Activated naive CD4-positive, alpha-beta T cell treated with anti-CD3 and anti-CD28 coated beads, Interleukin-2, amount 50 U/mL, for 72 hours (primary cell): ENCODE results near the gene AMH. TPM values are rescaled to one million over a fixed set of nuclear protein-coding genes. Genes with fewer than 3 reads are reported as not detected.

Experiments used
- ATAC-seq, 2 donors: fragments of 150-1000 bp; cut with Tn5 transposase; 2 replicates each; pipeline ENCODE4 v1.10.0; 2021; ENCODE audit warnings: mild to moderate bottlenecking in 2 of 2, moderate library complexity in 2 of 2
- DNase-seq, 2 donors: peaks; one replicate each; pipeline ENCODE4 v3.0.0; 2021 to 2022; ENCODE audit warnings: low spot score in 2 of 2
- H3K27ac Mint-ChIP-seq, 2 donors: one replicate each; pipeline ENCODE4 v1.8.0; 2022; ENCODE audit warnings: mild to moderate bottlenecking in 2 of 2, mixed read lengths in 2 of 2
- H3K36me3 Mint-ChIP-seq, 2 donors: one replicate each; pipeline ENCODE4 v1.8.0; 2022; ENCODE audit warnings: mixed read lengths in 2 of 2
- H3K9me3 Mint-ChIP-seq, 2 donors: one replicate each; pipeline ENCODE4 v1.8.0; 2022; ENCODE audit warnings: mixed read lengths in 2 of 2
- total RNA-seq, 2 donors: library from RNA; stranded (reverse); gene quantifications; one replicate each; pipeline ENCODE4 v1.2.3, GENCODE V29; 2022

AMH gene
- total RNA-seq, 2 donors from 2014 or later = 1.9 to 2.9 TPM

DNA sequence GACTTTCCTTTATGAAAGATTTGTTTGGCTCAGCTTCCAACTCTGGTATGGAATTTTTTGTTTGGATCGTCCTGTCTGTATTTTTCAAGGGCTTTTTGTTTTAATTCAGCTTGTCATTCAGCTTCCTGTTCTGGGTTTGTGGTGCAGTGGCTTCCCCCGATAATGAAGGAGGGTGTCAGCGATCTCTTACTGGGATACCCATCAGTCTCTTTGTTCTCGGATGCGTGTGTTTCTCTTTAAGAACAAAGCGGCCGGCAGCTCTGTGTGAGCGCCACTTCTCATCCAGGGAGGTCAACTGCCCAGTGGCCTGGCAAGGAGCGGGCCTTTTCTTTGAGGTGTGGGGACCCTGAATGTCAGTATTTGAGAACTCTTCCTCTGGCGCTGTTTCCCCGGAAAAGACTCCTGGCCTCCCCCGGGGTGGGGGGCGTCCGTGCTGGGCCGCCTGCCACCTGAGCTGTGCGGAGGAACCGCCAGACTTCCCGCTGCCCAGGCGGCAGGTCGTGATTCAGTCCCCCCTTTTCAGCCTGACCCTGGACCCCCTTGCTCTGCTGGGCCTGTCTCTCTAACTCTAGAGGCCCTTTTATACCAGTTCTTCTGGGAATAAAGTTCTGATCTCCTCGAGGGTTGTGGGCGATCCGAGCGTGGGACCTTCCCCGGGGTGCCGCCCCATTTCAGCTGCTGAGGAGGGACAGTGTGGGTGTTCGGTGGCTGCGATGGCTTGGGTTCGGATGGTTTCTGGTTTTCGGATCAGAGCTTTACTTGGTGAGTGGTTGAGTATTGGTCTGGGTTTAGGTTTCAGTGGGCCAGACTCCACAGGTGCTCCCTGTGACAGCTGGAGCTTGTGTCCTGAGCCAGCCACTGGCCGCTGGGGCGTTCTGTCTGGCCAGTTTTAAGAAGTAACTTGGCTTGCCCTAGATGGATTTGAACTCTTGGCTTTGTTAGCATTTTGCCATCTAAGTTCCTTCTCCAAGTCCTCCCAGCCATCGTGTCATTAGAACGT lies 9.1 kb upstream of the AMH start:
- no peaks in the 10 kb centered on the region for H3K9me3 Mint-ChIP-seq
- no peak for ATAC-seq
- peaks cover 49 to 54% of the 10 kb centered on the region in 2 donors for H3K36me3 Mint-ChIP-seq
- peak overlapping the region; percentile 92 to 94 for H3K27ac Mint-ChIP-seq
- no peak for DNase-seq

DNA sequence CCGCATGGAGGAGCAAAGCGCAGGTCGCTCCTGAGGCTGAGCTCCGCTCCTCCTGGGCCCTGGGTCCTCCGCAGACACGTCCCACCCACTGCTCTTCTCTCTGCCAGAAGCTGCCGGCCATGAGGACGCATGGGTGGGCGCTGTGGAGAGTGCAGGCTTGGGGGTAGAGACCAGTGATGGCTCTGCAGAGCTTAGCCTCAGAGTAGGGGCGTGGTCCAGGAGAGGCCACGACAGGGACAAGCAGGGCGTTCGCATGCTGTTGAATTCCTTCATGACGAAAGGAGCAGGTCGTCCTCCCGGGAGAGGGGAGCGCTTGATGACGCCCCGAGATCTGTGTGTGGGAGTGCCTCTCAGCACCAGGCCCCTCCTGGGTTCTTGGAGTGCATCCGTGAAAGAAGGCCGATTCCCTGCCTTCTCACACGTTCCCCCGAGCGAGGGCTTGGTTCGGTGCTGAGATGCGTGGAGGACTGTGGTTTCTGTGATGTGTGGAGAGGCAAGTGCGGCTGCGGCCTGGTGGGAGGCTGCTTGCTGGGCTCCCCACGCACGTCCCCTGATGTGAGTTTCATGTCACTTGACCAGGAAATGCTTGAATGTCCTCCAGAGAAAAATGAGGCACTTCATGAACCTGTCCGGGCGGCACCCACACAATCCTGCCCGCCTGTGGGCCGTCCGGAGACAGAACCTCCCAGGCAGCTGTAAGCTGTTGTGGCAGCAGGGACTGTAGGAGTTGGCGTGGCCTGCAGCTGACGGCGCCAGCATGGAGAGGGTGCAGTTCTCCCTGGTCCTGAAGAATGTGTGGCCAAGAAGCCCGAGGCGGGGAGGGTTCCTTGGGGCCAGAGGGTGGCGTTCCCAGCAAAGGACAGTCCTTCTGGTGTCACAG lies 8.0 kb upstream of the AMH start:
- ATAC-seq (no peak), DNase-seq (no peak)
- Mint-ChIP-seq H3K36me3 (peaks cover 53 to 59% of the 10 kb centered on the region in 2 donors), H3K27ac (peak overlapping the region; percentile 92 to 94), H3K9me3 (no peaks in the 10 kb centered on the region)

DNA sequence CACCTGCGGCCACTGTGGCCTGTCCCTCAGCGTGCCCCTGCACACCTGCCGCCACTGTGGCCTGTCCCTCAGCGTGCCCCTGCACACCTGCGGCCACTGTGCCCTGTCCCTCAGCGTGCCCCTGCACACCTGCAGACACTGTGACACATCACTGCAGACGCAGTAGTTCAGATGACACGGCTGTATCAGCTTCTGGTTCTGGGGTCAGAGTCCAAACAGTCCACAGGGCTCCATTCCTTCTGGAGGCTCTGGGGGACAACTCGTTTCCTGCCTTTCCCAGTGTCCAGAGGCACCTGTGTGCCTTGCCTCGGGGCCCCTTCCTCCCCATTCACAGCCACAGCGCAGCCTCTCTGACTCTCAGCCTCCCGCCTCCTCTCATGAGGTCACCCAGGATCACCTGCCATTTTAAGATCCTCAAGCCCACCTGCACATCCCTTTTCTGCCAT lies 7.0 kb upstream of the AMH start:
- H3K9me3 Mint-ChIP-seq = no peaks in the 10 kb centered on the region
- peak overlapping the region in 1 of 2 donors; percentile 91 for H3K27ac Mint-ChIP-seq
- DNase-seq (no peak), ATAC-seq (no peak)
- peaks cover 45 to 50% of the 10 kb centered on the region in 2 donors for H3K36me3 Mint-ChIP-seq

DNA sequence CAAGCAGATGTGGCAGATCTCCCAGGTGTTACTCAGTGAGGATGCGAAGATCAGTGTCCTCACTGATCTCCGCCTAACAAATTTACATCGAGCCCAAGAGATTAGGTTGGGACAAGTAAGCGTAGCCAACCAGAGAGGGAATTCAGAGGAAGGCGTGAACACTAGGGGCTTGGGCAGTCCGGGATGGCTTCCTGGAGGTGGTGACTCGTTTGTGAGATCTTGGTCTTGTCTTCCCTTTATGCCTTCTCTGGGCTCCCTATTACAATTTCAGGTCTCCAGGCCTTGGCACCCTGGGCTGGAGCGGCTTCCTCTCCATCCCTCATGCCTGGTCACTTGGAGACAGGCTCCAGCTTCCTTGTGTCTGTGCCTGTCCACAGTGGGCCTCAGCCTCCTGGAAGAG lies 6.3 kb upstream of the AMH start:
- ATAC-seq (no peak), DNase-seq (no peak)
- Mint-ChIP-seq H3K36me3 (peaks cover 39 to 43% of the 10 kb centered on the region in 2 donors), H3K27ac (peak overlapping the region; percentile 53 to 91), H3K9me3 (no peaks in the 10 kb centered on the region)

DNA sequence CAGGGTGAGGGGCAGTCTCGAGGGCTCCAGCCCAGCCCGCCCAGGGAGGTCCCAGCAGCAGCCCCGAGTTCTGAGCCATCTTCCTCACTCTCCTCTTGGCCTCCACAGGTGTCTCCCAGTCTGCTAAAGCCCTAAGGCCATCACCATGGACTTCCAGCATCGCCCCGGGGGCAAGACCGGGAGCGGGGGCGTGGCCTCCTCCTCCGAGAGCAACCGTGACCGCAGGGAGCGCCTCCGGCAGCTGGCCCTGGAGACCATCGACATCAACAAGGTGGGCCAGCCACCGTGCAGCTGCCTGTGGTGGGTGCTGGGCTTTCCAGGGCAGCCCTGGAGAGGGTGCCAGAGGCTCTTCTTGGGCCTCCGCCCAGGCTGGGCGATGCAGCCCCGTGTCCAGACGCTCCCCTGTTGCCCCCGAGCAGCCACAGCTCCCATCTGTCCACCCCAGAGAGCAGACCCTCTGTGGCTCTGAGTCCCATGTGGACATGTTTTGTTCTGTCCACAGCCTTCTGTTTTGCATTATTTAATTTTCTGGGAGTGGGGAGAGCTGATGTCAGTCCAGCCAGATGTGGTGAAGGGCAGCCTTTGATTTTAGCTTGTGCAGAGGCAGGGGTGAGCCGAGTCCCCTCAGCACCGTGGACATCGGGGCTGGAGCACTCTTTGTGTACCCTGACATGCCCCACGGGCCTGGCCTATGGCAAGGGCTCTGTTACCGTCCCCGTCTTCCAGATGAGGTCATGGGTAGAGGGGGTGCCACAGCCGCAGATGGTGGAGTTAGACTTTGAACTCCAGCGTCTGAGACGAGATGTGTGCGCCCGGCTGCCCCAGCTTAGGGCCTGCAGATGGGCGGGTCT lies 5.6 kb upstream of the AMH start:
- Mint-ChIP-seq H3K36me3 (peaks cover 32 to 37% of the 10 kb centered on the region in 2 donors), H3K9me3 (no peaks in the 10 kb centered on the region), H3K27ac (peak overlapping the region; percentile 25 to 53)
- DNase-seq (no peak), ATAC-seq (no peak)

DNA sequence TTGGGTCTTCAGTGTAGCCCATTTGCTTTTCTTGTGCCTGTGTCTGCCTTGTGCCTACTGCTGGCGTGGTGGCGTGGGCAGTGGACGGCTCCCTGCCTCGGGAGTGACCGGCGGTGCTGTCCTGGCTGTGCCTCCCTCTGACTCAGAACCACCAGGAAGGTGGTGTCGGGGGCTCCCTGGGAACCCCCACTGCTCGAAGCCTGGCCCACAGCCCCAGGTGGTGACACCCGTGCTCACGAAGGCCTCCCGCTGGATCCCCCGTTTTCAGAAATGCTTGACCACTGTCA lies 5.1 kb upstream of the AMH start:
- H3K36me3 Mint-ChIP-seq = peaks cover 27 to 31% of the 10 kb centered on the region in 2 donors

DNA sequence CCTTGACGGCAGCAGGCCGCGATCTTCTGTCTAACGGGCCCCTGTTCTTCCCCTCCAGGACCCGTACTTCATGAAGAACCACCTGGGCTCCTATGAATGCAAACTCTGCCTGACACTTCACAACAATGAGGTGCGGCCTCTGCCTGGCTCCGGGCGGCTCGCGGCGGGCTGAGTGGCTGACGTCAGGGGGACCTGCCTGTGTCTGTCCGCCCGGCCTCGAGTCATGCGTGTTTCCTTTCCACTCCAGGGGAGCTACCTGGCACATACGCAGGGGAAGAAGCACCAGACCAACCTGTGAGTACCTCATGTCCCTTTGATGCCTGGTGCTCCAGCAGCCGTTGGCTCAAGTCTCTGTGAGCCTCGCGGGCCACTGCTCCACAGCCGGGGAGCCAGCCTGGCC lies 4.6 kb upstream of the AMH start:
- Mint-ChIP-seq H3K9me3 (no peaks in the 10 kb centered on the region), H3K36me3 (peaks cover 25 to 27% of the 10 kb centered on the region in 2 donors), H3K27ac (no peak overlapping the region)
- ATAC-seq (no peak), DNase-seq (no peak)

More for the DNA sequence above, 5.1 kb upstream of the AMH start:
- no peak for ATAC-seq
- Mint-ChIP-seq H3K27ac (no peak overlapping the region), H3K9me3 (no peaks in the 10 kb centered on the region)
- no peak for DNase-seq

DNA sequence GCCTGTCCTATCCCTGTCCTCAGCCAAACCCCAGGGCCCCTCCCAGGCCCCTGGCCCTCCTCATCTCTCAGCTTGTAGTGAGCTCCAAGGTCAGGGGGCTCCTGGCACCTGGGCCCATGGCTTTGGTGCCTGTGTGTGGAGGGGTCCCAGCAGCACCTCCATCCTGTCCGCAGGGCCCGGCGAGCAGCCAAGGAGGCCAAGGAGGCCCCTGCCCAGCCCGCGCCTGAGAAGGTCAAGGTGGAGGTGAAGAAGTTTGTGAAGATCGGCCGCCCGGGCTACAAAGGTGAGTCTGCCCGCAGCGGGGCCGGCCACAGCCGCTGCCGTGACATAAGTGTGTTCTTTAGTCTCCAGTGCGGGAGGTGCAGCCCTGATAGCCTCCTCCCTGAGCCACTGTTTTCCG lies 3.9 kb upstream of the AMH start:
- Mint-ChIP-seq H3K27ac (no peak overlapping the region), H3K36me3 (peaks cover 19% of the 10 kb centered on the region in 2 donors), H3K9me3 (no peaks in the 10 kb centered on the region)
- DNase-seq = no peak
- ATAC-seq = no peak

DNA sequence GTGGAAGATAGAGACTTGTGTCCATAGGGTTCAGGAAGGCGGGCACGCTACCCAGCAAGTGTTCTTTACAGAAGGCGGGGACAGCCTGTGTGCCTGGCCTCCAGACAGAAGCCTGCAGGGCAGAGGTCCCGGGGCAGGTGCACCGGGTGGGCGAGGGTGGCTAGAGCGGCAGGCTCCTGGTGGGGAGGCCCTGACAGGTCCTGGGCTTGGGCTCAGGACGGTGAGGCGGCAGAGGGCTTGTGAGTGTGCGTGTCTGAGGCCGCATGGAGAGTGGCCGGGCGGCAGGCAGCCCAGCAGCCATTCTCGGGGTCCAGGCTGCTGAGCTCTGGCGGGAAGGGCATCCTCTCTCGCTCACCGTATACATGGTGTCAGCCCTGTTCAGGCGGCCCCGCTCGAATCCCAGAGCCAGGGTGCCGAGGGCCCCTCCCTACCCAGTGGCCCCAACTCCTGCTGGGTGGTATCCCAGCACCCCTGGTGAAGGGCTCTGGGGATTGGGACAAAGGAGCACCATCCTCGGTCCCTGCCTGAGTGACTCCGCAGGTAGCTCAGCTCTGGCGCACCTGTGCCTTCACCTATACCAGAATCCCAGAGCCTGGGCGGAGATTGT lies 3.0 kb upstream of the AMH start:
- no peak for DNase-seq
- peaks cover 15 to 16% of the 10 kb centered on the region in 2 donors for H3K36me3 Mint-ChIP-seq
- no peak overlapping the region for H3K27ac Mint-ChIP-seq
- ATAC-seq = no peak
- H3K9me3 Mint-ChIP-seq = no peaks in the 10 kb centered on the region

DNA sequence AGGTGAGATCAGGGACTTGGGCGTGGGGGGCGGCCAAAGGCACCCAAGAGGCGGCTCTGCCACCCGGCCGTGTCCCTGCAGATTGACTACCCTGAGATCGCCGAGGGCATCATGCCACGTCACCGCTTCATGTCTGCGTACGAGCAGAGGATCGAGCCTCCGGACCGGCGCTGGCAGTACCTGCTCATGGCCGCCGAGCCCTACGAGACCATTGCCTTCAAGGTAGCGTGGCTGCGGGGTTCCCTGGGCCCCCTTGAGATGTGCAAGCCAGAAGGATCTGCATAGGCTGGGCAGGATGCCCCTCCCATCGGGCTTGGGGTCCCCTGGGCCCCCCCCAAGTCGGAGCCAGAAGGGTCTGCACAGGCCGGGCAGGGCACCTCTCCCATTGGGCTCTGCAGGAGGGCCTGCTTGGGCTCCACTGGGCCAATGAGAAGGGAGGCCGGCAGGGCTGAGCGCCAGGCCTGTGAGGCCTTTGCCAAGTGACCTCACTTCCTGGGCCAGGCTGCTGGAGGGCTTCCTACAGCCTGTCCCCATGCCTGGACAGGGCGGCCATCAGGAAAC lies 2.2 kb upstream of the AMH start:
- Mint-ChIP-seq H3K9me3 (no peaks in the 10 kb centered on the region), H3K27ac (no peak overlapping the region), H3K36me3 (peaks cover 15 to 16% of the 10 kb centered on the region in 2 donors)
- ATAC-seq (no peak), DNase-seq (no peak)

DNA sequence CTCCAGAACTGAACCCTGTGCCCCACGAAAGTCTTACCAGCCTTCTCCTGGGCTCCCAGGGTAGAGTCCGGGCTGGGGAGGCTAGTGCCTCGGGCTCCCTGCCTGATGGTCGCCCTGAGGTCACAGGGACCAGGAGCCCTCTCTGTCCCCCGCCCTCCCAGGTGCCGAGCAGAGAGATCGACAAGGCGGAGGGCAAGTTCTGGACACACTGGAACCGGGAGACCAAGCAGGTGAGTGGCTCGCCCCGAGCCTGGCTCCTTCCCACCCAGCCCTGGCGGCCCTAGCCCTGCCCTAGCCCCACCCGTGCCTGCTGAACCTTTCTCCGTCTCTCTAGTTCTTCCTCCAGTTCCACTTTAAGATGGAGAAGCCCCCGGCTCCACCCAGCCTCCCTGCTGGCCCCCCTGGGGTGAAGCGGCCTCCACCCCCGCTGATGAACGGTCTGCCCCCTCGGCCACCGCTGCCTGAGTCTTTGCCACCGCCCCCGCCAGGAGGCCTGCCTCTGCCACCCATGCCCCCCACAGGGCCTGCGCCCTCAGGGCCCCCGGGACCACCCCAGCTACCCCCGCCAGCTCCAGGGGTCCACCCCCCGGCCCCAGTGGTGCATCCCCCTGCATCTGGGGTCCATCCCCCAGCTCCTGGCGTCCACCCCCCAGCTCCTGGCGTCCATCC lies 1.6 kb upstream of the AMH start:
- H3K9me3 Mint-ChIP-seq = no peaks in the 10 kb centered on the region
- DNase-seq (no peak), ATAC-seq (no peak)
- peaks cover 11 to 13% of the 10 kb centered on the region in 2 donors for H3K36me3 Mint-ChIP-seq
- H3K27ac Mint-ChIP-seq = no peak overlapping the region

DNA sequence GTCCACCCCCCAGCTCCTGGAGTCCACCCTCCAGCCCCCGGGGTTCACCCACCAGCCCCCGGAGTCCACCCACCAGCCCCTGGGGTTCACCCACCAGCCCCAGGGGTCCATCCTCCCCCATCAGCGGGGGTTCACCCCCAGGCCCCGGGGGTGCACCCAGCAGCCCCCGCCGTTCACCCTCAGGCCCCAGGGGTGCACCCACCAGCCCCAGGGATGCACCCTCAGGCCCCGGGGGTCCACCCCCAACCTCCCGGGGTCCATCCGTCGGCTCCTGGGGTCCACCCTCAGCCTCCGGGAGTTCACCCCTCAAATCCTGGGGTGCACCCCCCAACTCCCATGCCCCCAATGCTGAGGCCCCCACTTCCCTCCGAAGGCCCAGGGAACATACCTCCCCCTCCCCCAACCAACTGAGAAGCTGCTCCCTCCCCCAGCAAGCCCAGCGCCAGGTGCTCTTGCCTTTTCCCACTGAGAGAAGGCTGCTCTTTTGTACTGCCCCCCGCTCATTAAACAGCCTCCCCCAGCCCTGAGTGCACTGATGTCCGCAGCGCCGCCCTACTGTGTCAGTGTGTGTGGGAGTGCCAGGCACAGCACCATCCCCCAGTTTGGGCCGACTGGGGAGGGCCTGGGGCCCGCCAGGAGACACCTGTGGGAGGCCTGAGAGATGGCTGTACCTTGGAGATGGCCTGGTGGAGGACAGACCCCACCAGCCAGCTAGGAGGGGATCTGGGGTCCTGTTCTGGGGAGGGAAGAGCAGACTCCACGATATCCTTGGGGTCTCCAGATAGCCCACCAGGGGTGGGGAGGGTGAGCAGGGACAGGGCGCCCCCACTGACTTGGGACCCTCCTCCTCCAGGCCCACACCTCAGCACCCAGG lies 750 bp upstream of the AMH start:
- H3K36me3 Mint-ChIP-seq = peaks cover 8 to 9% of the 10 kb centered on the region in 2 donors
- no peak for DNase-seq
- ATAC-seq = no peak
- no peaks in the 10 kb centered on the region for H3K9me3 Mint-ChIP-seq
- no peak overlapping the region for H3K27ac Mint-ChIP-seq

DNA sequence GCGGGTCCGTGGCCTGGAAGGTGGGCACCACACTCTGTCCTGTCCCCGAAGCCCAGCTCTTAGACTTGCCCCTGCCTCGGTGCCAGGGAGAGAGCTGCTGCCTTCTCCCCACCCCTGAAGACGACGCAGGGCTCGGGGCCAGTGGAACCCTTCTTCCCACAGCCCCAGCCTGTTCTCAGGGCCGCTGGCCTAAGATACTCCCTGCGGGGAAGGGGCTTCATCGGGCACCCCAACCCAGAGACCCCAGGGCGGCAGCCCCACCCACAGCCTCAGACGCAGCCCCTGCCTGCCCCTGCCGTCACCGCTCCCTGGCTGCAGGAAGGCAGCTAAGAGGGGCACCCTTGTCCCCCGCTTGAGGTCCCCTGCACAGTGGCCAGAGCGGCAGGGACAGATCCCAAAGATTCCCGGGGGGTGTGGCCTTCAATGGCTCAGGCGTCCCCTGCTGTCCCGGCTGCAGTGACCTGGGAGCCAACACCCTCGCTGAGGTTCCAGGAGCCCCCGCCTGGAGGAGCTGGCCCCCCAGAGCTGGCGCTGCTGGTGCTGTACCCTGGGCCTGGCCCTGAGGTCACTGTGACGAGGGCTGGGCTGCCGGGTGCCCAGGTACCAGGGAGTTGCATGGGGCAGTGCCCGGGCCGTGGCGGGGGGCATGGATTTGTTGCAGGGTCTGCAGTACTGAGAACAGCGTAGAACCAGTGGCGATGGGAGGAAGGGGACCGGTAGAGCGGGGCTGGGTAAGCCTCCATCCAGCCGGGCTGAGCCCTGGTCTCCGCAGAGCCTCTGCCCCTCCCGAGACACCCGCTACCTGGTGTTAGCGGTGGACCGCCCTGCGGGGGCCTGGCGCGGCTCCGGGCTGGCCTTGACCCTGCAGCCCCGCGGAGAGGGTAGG lies 1.0 kb downstream of the AMH start:
- no peaks in the 10 kb centered on the region for H3K9me3 Mint-ChIP-seq
- peak overlapping the region in 1 of 2 donors; percentile 65 for H3K27ac Mint-ChIP-seq
- H3K36me3 Mint-ChIP-seq = peaks cover 5 to 9% of the 10 kb centered on the region in 2 donors
- DNase-seq (no peak), ATAC-seq (peak in 1 of 2 donors; percentile 24)

DNA sequence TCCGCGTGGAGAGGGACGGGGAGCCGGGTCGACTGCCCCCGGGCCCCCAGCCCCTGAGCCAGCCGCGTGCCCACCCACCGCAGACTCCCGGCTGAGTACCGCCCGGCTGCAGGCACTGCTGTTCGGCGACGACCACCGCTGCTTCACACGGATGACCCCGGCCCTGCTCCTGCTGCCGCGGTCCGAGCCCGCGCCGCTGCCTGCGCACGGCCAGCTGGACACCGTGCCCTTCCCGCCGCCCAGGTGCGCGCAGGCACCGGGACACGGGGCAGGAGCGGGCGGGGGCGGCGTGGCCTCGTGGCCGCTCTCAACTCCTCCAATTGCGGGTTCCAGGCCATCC lies 1.6 kb downstream of the AMH start:
- Mint-ChIP-seq H3K9me3 (no peaks in the 10 kb centered on the region), H3K27ac (no peak overlapping the region), H3K36me3 (peaks cover 2 to 4% of the 10 kb centered on the region in 2 donors)
- DNase-seq (no peak), ATAC-seq (peak in 1 of 2 donors; percentile 7)
